Mesendoderm (in vitro differentiated cells): ENCODE data around the gene SOX1.

Source experiments
- DNase-seq: peaks from one replicate; pipeline ENCODE4 v3.0.0; 2013
- H2AK5ac ChIP-seq: 2 replicates; pipeline ENCODE4 v1.6.1; 2013; ENCODE audit warnings: low read length, inconsistent platforms
- H2BK120ac ChIP-seq: 2 replicates; pipeline ENCODE4 v1.6.1; 2013; ENCODE audit warnings: low read depth, mild to moderate bottlenecking, low read length, moderate library complexity, mixed read lengths
- H2BK15ac ChIP-seq: replicated peaks from 2 replicates; pipeline ENCODE4 v1.6.1; 2013; ENCODE audit warnings: low read depth, mild to moderate bottlenecking, moderate library complexity
- H2BK5ac ChIP-seq: 2 replicates; pipeline ENCODE4 v1.6.1; 2013; ENCODE audit warnings: low read length, inconsistent platforms
- H3K18ac ChIP-seq: 2 replicates; pipeline ENCODE4 v1.6.1; 2013; ENCODE audit warnings: mild to moderate bottlenecking, low read length, mixed read lengths
- H3K23ac ChIP-seq: one replicate; pipeline ENCODE4 v1.6.1; 2013; ENCODE audit warnings: low read length
- H3K27ac ChIP-seq: 2 replicates; pipeline ENCODE4 v1.5.1; 2013; ENCODE audit warnings: low read depth, mild to moderate bottlenecking, inconsistent platforms, low read length, moderate library complexity
- H3K27me3 ChIP-seq: 2 replicates; pipeline ENCODE4 v1.6.1; 2013; ENCODE audit warnings: low read length, control low read depth, mild to moderate bottlenecking, inconsistent platforms; ENCODE audit not compliant: insufficient read depth, poor library complexity
- H3K36me3 ChIP-seq: 2 replicates; pipeline ENCODE4 v1.6.1; 2013; ENCODE audit warnings: low read length, inconsistent platforms; ENCODE audit not compliant: control insufficient read depth, insufficient read depth
- H3K4ac ChIP-seq: one replicate; pipeline ENCODE4 v1.6.1; 2013; ENCODE audit warnings: low read depth, mild to moderate bottlenecking, low read length, moderate library complexity
- H3K4me1 ChIP-seq: 2 replicates; pipeline ENCODE4 v1.6.1; 2013; ENCODE audit warnings: low read depth, low read length, inconsistent platforms; ENCODE audit not compliant: control insufficient read depth
- H3K4me2 ChIP-seq: 2 replicates; pipeline ENCODE4 v1.6.1; 2013; ENCODE audit warnings: low read length
- H3K4me3 ChIP-seq: 2 replicates; pipeline ENCODE4 v1.5.1; 2013; ENCODE audit warnings: mild to moderate bottlenecking, low read length
- H3K56ac ChIP-seq: one replicate; pipeline ENCODE4 v1.6.1; 2013; ENCODE audit warnings: low read length
- H3K79me1 ChIP-seq: 2 replicates; pipeline ENCODE4 v1.6.1; 2013; ENCODE audit warnings: low read length, inconsistent platforms
- H3K79me2 ChIP-seq: 2 replicates; pipeline ENCODE4 v1.6.1; 2013; ENCODE audit warnings: mild to moderate bottlenecking, low read length; ENCODE audit not compliant: control insufficient read depth, insufficient read depth
- H3K9ac ChIP-seq: 2 replicates; pipeline ENCODE4 v1.6.1; 2013; ENCODE audit warnings: low read length, inconsistent platforms
- H4K5ac ChIP-seq: one replicate; pipeline ENCODE4 v1.6.1; 2013; ENCODE audit warnings: low read length
- H4K8ac ChIP-seq: one replicate; pipeline ENCODE4 v1.6.1; 2013; ENCODE audit warnings: low read depth, mild to moderate bottlenecking, control low read depth, low read length, moderate library complexity
- WGBS: extraction: QIAGEN DNeasy Blood & Tissue Kit; methylation state at CpG from one replicate; pipeline ENCODE4 v1.1.7; 2013; ENCODE audit warnings: low lambda C conversion rate, missing lambda C conversion rate; ENCODE audit not compliant: insufficient coverage; ENCODE audit errors: extremely low coverage; 5-methylcytosine and 5-hydroxymethylcytosine counted together

The SOX1 gene

GRCh38 chr13:112105244-112105681 lies 38.3 kb downstream of the SOX1 start:
- no peak overlapping the region for H3K23ac ChIP-seq
- no peak overlapping the region for H2BK5ac ChIP-seq
- no peak for DNase-seq
- no peak overlapping the region for H3K18ac ChIP-seq
- no peak overlapping the region for H3K56ac ChIP-seq
- no peak overlapping the region for H3K4me2 ChIP-seq
- H3K27ac ChIP-seq: no peak overlapping the region
- no peak overlapping the region for H4K5ac ChIP-seq
- H3K27me3 ChIP-seq: peaks cover 57% of the 10 kb centered on the region
- no peaks in the 10 kb centered on the region for H3K79me1 ChIP-seq
- no peak overlapping the region for H2BK15ac ChIP-seq
- no peak overlapping the region for H2BK120ac ChIP-seq
- H3K79me2 ChIP-seq: no peaks in the 10 kb centered on the region
- no peak overlapping the region for H3K4me3 ChIP-seq
- H2AK5ac ChIP-seq: no peak overlapping the region
- no peak overlapping the region for H3K4ac ChIP-seq
- H4K8ac ChIP-seq: no peak overlapping the region
- WGBS: no CpG with 5 or more reads among the region's 35 CpGs
- peaks cover 2% of the 10 kb centered on the region for H3K4me1 ChIP-seq
- H3K36me3 ChIP-seq: no peaks in the 10 kb centered on the region
- H3K9ac ChIP-seq: no peak overlapping the region

GRCh38 chr13:112105892-112106291 lies 38.9 kb downstream of the SOX1 start:
- Histone ChIP-seq H3K18ac (no peak overlapping the region), H3K4ac (no peak overlapping the region), H3K23ac (no peak overlapping the region), H3K4me1 (peaks cover 2% of the 10 kb centered on the region), H3K4me2 (no peak overlapping the region), H3K27ac (no peak overlapping the region), H3K36me3 (no peaks in the 10 kb centered on the region), H3K79me1 (no peaks in the 10 kb centered on the region), H3K4me3 (no peak overlapping the region), H3K56ac (no peak overlapping the region), H3K79me2 (no peaks in the 10 kb centered on the region), H4K5ac (no peak overlapping the region), H2BK15ac (no peak overlapping the region), H3K27me3 (peaks cover 57% of the 10 kb centered on the region), H2AK5ac (no peak overlapping the region), H4K8ac (no peak overlapping the region), H2BK5ac (no peak overlapping the region), H2BK120ac (no peak overlapping the region), H3K9ac (no peak overlapping the region)
- peak; percentile 31 for DNase-seq
- WGBS: no CpG with 5 or more reads among the region's 21 CpGs

GRCh38 chr13:112106478-112107141 lies 39.7 kb downstream of the SOX1 start:
- no peak overlapping the region for H3K23ac ChIP-seq
- H4K8ac ChIP-seq: no peak overlapping the region
- H2BK5ac ChIP-seq: no peak overlapping the region
- no peak overlapping the region for H3K4me2 ChIP-seq
- no peak overlapping the region for H3K4ac ChIP-seq
- no peak overlapping the region for H2BK120ac ChIP-seq
- H3K27ac ChIP-seq: no peak overlapping the region
- peaks cover 2% of the 10 kb centered on the region for H3K4me1 ChIP-seq
- no peak overlapping the region for H3K9ac ChIP-seq
- no peak overlapping the region for H2BK15ac ChIP-seq
- H4K5ac ChIP-seq: no peak overlapping the region
- H3K56ac ChIP-seq: no peak overlapping the region
- no peak overlapping the region for H3K4me3 ChIP-seq
- H3K27me3 ChIP-seq: peaks cover 55% of the 10 kb centered on the region
- no peak overlapping the region for H2AK5ac ChIP-seq
- no peak overlapping the region for H3K18ac ChIP-seq
- no peaks in the 10 kb centered on the region for H3K36me3 ChIP-seq
- H3K79me1 ChIP-seq: no peaks in the 10 kb centered on the region
- H3K79me2 ChIP-seq: no peaks in the 10 kb centered on the region
- no CpG with 5 or more reads among the region's 36 CpGs for WGBS
- DNase-seq: peak; percentile 30

- Histone ChIP-seq H3K4me2 (no peak overlapping the region), H2BK120ac (no peak overlapping the region), H3K4ac (no peak overlapping the region), H3K27me3 (peaks cover 54% of the 10 kb centered on the region), H3K23ac (no peak overlapping the region), H3K27ac (no peak overlapping the region), H3K79me1 (no peaks in the 10 kb centered on the region), H2BK15ac (no peak overlapping the region), H3K4me1 (peaks cover 2% of the 10 kb centered on the region), H3K18ac (no peak overlapping the region), H3K9ac (no peak overlapping the region), H2BK5ac (no peak overlapping the region), H3K4me3 (no peak overlapping the region), H3K56ac (no peak overlapping the region), H2AK5ac (no peak overlapping the region), H4K5ac (no peak overlapping the region), H3K36me3 (no peaks in the 10 kb centered on the region), H3K79me2 (no peaks in the 10 kb centered on the region), H4K8ac (no peak overlapping the region)
- WGBS: no CpG with 5 or more reads among the region's 18 CpGs
- no peak for DNase-seq
These were observed 40.3 kb downstream of the SOX1 start for GRCh38 chr13:112107289-112107688.

GRCh38 chr13:112110479-112110878 lies 43.5 kb downstream of the SOX1 start:
- Histone ChIP-seq H3K4me1 (peaks cover 2% of the 10 kb centered on the region), H3K4me3 (no peak overlapping the region), H3K36me3 (no peaks in the 10 kb centered on the region), H3K23ac (no peak overlapping the region), H2BK15ac (no peak overlapping the region), H3K27ac (no peak overlapping the region), H3K18ac (no peak overlapping the region), H2BK5ac (no peak overlapping the region), H3K4ac (no peak overlapping the region), H3K79me1 (no peaks in the 10 kb centered on the region), H3K56ac (no peak overlapping the region), H3K4me2 (no peak overlapping the region), H3K27me3 (peaks cover 24% of the 10 kb centered on the region), H2AK5ac (no peak overlapping the region), H4K8ac (no peak overlapping the region), H2BK120ac (no peak overlapping the region), H3K79me2 (no peaks in the 10 kb centered on the region), H3K9ac (no peak overlapping the region), H4K5ac (no peak overlapping the region)
- no peak for DNase-seq

- H3K9ac ChIP-seq: no peak overlapping the region
- no CpG with 5 or more reads among the region's 10 CpGs for WGBS
- no peak overlapping the region for H3K27ac ChIP-seq
These were observed 44.4 kb downstream of the SOX1 start for GRCh38 chr13:112111239-112111857.

More at GRCh38 chr13:112111239-112111857, 44.4 kb downstream of the SOX1 start:
- Histone ChIP-seq H3K18ac (no peak overlapping the region), H3K36me3 (no peaks in the 10 kb centered on the region), H2BK15ac (no peak overlapping the region), H4K5ac (no peak overlapping the region), H2BK5ac (no peak overlapping the region), H4K8ac (no peak overlapping the region), H2AK5ac (no peak overlapping the region), H3K4me3 (no peak overlapping the region), H3K4me2 (no peak overlapping the region), H3K56ac (no peak overlapping the region), H3K79me2 (no peaks in the 10 kb centered on the region), H3K4ac (no peak overlapping the region), H3K27me3 (peaks cover 16% of the 10 kb centered on the region), H2BK120ac (no peak overlapping the region), H3K79me1 (no peaks in the 10 kb centered on the region), H3K23ac (no peak overlapping the region), H3K4me1 (peaks cover 1% of the 10 kb centered on the region)
- no peak for DNase-seq
